ENCODE results near the gene PQBP1. TPM values are rescaled to one million over a fixed set of nuclear protein-coding genes. Genes with fewer than 3 reads are reported as not detected.

Gene PQBP1
- total RNA-seq, 2 donors from 2014 or later, result 46.6 to 69.0 TPM

DNA sequence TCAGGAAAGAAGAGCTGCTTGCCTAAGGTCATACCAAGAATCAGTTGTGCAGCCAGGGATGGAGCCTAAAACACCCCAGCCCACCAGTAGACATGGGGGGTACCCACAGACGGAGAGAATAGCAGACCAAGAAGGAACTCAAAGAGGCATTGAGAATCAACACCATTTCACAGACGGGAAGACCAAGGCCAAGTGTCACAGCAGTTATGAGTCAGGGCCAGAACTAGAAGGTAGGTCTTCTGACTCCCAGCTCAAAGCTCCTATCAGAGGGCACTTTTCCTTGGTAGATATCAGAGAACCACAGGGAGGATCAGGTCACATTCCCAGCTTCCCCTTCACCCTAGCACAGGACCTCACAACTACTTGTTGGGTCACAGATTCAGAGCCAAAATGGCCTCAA is 45.2 kb downstream of the PQBP1 start:
- WGBS, 2 experiments (ENCODE audit: insufficient coverage in 1 of 2, insufficient read length in 1 of 2), result 86 to 94% methylated on average over 1 to 2 of the region's 2 CpGs
- H3K4me1 Mint-ChIP-seq, result peaks cover 3% of the 10 kb centered on the region
- TF ChIP-seq, protein P1, sequence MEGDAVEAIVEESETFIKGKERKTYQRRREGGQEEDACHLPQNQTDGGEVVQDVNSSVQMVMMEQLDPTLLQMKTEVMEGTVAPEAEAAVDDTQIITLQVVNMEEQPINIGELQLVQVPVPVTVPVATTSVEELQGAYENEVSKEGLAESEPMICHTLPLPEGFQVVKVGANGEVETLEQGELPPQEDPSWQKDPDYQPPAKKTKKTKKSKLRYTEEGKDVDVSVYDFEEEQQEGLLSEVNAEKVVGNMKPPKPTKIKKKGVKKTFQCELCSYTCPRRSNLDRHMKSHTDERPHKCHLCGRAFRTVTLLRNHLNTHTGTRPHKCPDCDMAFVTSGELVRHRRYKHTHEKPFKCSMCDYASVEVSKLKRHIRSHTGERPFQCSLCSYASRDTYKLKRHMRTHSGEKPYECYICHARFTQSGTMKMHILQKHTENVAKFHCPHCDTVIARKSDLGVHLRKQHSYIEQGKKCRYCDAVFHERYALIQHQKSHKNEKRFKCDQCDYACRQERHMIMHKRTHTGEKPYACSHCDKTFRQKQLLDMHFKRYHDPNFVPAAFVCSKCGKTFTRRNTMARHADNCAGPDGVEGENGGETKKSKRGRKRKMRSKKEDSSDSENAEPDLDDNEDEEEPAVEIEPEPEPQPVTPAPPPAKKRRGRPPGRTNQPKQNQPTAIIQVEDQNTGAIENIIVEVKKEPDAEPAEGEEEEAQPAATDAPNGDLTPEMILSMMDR (conservative IDR thresholded peaks at IDR 0.05), result no peak
- Histone ChIP-seq H3K27me3 (ENCODE audit: control insufficient read depth, insufficient read depth, low read length, poor library complexity, severe bottlenecking) (no peaks in the 10 kb centered on the region), H3K27ac (ENCODE audit: low read depth, low read length) (no peak overlapping the region), H3K9me3 (ENCODE audit: control insufficient read depth, low read length) (no peaks in the 10 kb centered on the region), H3K4me1 (ENCODE audit: control insufficient read depth, insufficient read depth, low read length) (no peaks in the 10 kb centered on the region), H3K4me3 (ENCODE audit: low read length) (no peak overlapping the region), H3K9ac (ENCODE audit: extremely low read depth, low read length, poor library complexity, severe bottlenecking) (no peak overlapping the region), H3K36me3 (ENCODE audit: control insufficient read depth, insufficient read depth, low read length) (peaks cover 28% of the 10 kb centered on the region)
- no peak overlapping the region for H3K27ac Mint-ChIP-seq
- DNase-seq, result no peak
- peaks cover 58% of the 10 kb centered on the region for H3K9me3 Mint-ChIP-seq
- peaks cover 36% of the 10 kb centered on the region for H3K36me3 Mint-ChIP-seq (ENCODE audit: low read depth)
- H3K27me3 Mint-ChIP-seq (ENCODE audit: insufficient read depth), result no peaks in the 10 kb centered on the region
- no peak overlapping the region for H3K4me3 Mint-ChIP-seq

DNA sequence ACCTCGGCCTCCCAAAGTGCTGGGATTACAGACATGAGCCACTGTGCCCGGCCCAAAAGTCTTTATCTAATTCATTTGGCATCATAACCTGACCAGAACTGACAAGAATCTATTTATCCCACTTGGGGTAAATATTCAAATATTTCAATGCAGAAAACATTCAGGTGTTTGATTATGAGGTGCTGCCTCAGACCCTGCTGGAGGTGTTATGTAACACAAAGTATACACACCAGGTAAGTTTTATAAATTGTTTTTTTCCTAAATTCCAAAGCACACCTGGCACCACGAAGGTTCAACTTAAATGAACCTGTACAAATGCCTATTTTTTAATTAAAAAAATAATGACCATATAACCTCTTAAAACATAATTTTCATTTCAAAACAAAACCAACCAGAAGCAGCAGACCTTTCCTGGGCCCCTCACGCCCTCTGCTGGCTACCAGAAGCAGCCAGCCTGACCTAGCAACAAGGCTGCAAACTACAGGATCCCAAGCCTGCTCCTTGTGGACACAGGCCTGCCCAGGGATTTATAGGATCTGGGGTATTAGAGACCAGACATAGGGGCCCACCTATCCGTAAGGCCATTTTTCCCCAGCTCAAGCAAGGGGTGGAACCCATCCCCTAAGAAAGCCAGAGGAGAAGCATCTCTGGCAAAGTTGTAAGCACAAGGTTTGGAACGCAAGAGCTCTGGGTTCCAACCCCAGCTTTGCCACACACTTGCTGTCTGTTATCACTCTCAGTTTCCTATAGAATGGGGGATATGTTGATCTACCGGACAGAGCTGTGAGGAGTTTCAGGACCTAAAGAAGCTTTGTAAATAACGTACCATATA is 48.0 kb downstream of the PQBP1 start:
- H3K4me1 Mint-ChIP-seq, result peaks cover 2% of the 10 kb centered on the region
- WGBS, 2 experiments (ENCODE audit: insufficient coverage in 1 of 2, insufficient read length in 1 of 2), result 66 to 100% methylated on average over 1 to 8 of the region's 8 CpGs
- H3K27me3 Mint-ChIP-seq (ENCODE audit: insufficient read depth), result no peaks in the 10 kb centered on the region
- peak; percentile 80 for DNase-seq
- H3K4me3 ChIP-seq (ENCODE audit: low read length), result no peak overlapping the region
- H3K36me3 Mint-ChIP-seq (ENCODE audit: low read depth), result peaks cover 23% of the 10 kb centered on the region
- peak overlapping the region; percentile 84 for H3K27ac Mint-ChIP-seq
- no peaks in the 10 kb centered on the region for H3K27me3 ChIP-seq (ENCODE audit: control insufficient read depth, insufficient read depth, low read length, poor library complexity, severe bottlenecking)
- H3K27ac ChIP-seq (ENCODE audit: low read depth, low read length), result no peak overlapping the region
- no peak overlapping the region for H3K4me3 Mint-ChIP-seq
- H3K9me3 Mint-ChIP-seq, result peaks cover 46% of the 10 kb centered on the region
- no peaks in the 10 kb centered on the region for H3K4me1 ChIP-seq (ENCODE audit: control insufficient read depth, insufficient read depth, low read length)
- peaks cover 10% of the 10 kb centered on the region for H3K36me3 ChIP-seq (ENCODE audit: control insufficient read depth, insufficient read depth, low read length)
- H3K9me3 ChIP-seq (ENCODE audit: control insufficient read depth, low read length), result no peaks in the 10 kb centered on the region
- H3K9ac ChIP-seq (ENCODE audit: extremely low read depth, low read length, poor library complexity, severe bottlenecking), result no peak overlapping the region
- TF ChIP-seq, protein P1 (conservative IDR thresholded peaks at IDR 0.05), result peak; percentile 88

DNA sequence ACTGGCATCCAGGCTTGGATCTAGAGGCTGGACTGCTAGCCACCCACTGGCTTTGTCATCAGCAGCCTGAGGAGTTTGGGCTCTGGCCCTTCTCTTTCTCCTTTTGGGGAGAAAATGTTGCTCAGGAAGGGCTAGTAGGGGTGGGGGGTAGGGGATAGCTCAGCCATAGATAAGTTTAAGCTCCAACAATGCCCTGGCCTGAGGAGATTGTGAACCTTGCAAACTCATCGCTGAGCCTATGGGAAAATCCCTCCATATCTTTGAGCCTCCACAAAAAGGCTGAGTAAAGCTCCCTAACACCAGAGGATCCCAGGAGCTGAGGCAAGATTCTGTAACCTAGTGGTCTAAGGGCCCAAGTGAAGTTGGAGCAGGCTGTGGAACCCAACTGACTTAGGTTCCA is 50.9 kb downstream of the PQBP1 start:
- Mint-ChIP-seq H3K27ac (peak overlapping the region; percentile 30), H3K4me1 (peaks cover 2% of the 10 kb centered on the region), H3K9me3 (peaks cover 45% of the 10 kb centered on the region), H3K36me3 (ENCODE audit: low read depth) (peaks cover 15% of the 10 kb centered on the region), H3K27me3 (ENCODE audit: insufficient read depth) (no peaks in the 10 kb centered on the region), H3K4me3 (no peak overlapping the region)
- no peak overlapping the region for H3K27ac ChIP-seq (ENCODE audit: low read depth, low read length)
- DNase-seq, result no peak
- WGBS, 2 experiments (ENCODE audit: insufficient coverage in 1 of 2, insufficient read length in 1 of 2), result 92% methylated on average over 1 of the region's 1 CpG; no CpG with 5 or more reads in 1 of the 2 experiments
- H3K4me3 ChIP-seq (ENCODE audit: low read length), result no peak overlapping the region
- H3K36me3 ChIP-seq (ENCODE audit: control insufficient read depth, insufficient read depth, low read length), result peaks cover 5% of the 10 kb centered on the region
- H3K4me1 ChIP-seq (ENCODE audit: control insufficient read depth, insufficient read depth, low read length), result no peaks in the 10 kb centered on the region
- H3K9ac ChIP-seq (ENCODE audit: extremely low read depth, low read length, poor library complexity, severe bottlenecking), result no peak overlapping the region
- no peaks in the 10 kb centered on the region for H3K9me3 ChIP-seq (ENCODE audit: control insufficient read depth, low read length)
- TF ChIP-seq, protein P1 (conservative IDR thresholded peaks at IDR 0.05), result no peak
- no peaks in the 10 kb centered on the region for H3K27me3 ChIP-seq (ENCODE audit: control insufficient read depth, insufficient read depth, low read length, poor library complexity, severe bottlenecking)

Other genes starting within 250 kb of the PQBP1 start
- under 1 TPM; 0.51 to 0.84 TPM for gene WAS, start 214.1 kb upstream of the PQBP1 start, total RNA-seq
- 10 to 100 TPM in 1 of 2 donors, 1 to 10 TPM in 1; 7.8 to 10.6 TPM for gene SUV39H1, start 201.2 kb upstream of the PQBP1 start, total RNA-seq
- not detected for gene GLOD5, start 136.2 kb upstream of the PQBP1 start, total RNA-seq
- gene GATA1, start 111.3 kb upstream of the PQBP1 start, total RNA-seq, result not detected
- 100 to 1,000 TPM; 121 to 135 TPM for gene HDAC6, start 95.9 kb upstream of the PQBP1 start, total RNA-seq
- gene ERAS, start 71.4 kb upstream of the PQBP1 start, total RNA-seq, result not detected
- 1 to 10 TPM; 2.9 to 4.0 TPM for gene PCSK1N, start 62.3 kb upstream of the PQBP1 start, total RNA-seq
- gene TIMM17B, start 162 bp upstream of the PQBP1 start, total RNA-seq, result 10 to 100 TPM; 78.6 to 83.3 TPM
- 10 to 100 TPM; 22.8 to 24.7 TPM for gene SLC35A2, start 13.7 kb downstream of the PQBP1 start, total RNA-seq
- 10 to 100 TPM; 26.2 to 94.0 TPM for gene PIM2, start 21.1 kb downstream of the PQBP1 start, total RNA-seq
- 10 to 100 TPM; 50.3 to 56.5 TPM for gene OTUD5, start 59.7 kb downstream of the PQBP1 start, total RNA-seq
- 1 to 10 TPM; 3.6 to 7.0 TPM for gene KCND1, start 73.9 kb downstream of the PQBP1 start, total RNA-seq
- gene GRIPAP1, start 104.3 kb downstream of the PQBP1 start, total RNA-seq, result 10 to 100 TPM; 55.9 to 63.1 TPM
- 10 to 100 TPM; 33.2 to 34.4 TPM for gene TFE3, start 145.4 kb downstream of the PQBP1 start, total RNA-seq
- 10 to 100 TPM; 13.4 to 13.5 TPM for gene CCDC120, start 161.1 kb downstream of the PQBP1 start, total RNA-seq
- gene PRAF2, start 176.1 kb downstream of the PQBP1 start, total RNA-seq, result 10 to 100 TPM in 1 of 2 donors, 1 to 10 TPM in 1; 8.2 to 15.7 TPM
- 10 to 100 TPM; 29.8 to 42.5 TPM for gene WDR45, start 182.0 kb downstream of the PQBP1 start, total RNA-seq
- gene GPKOW, start 225.8 kb downstream of the PQBP1 start, total RNA-seq, result 10 to 100 TPM; 17.9 to 23.7 TPM